GM12801 (cell line): ENCODE data around the gene KDM4B.

Experiments used
- CTCF ChIP-seq: IDR thresholded peaks from one replicate; pipeline ENCODE4 v1.5.1; 2011; ENCODE audit warnings: control low read depth; ENCODE audit not compliant: insufficient read length; ENCODE audit errors: extremely low read depth

KDM4B gene

DNA sequence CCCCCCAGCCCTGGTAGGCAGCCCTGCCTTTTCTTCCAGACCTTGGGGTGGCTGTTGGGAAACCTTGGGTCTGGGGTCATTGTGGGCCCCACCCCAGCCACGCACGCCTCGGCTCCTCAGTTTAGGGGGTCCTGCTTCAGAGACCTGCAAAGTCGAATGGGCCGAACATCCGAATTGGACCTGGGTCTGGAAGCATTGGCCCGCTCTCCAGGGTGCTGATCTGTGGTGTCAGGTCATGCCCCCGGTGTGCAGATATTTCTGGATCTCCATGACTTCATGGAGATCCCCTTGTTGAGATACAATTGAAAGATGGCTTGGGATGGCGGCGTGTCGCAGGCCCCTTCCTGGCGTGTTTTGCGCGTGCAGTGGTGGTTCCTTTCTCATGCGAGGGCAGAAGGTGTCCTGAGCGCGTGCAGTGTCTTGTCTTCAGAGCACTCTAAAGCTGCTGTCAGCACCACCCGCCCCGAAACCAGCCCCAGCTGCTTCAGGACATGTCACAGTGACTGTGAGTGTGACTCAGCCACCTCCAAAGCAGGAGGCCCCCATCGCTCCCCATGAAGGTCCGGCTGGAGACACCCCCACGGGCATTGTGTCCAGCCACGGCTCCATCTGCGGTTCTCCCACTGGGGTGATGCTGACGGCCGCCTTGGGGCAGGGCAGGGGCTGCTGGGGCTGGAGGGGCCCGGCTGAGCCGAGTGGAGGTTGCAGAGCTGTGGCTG lies 112.7 kb downstream of the KDM4B start:
- no peak for TF ChIP-seq CTCF

DNA sequence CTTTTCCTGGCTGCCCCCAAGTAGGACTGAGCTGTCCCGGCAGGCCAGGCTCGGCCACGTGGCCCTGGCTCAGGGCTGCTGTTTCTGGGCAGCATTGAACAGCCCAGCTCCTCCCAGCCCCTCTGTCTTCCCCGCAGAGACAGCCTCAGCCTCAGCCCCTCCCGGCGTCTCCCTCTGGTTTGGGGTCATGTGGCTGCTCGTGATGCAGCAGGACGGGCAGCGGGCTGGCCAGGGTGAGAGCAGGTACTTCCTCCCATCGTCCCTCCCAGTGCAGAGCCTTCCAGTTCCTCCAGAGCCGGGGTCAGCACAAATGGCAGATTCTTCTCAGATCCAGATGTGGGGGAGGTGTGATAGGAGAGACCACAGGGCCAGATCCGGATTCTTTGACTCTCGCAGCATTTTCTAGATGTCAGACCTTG lies 114.6 kb downstream of the KDM4B start:
- no peak for TF ChIP-seq CTCF

GRCh38 chr19:5085566-5085965 lies 116.7 kb downstream of the KDM4B start:
- no peak for TF ChIP-seq CTCF

DNA sequence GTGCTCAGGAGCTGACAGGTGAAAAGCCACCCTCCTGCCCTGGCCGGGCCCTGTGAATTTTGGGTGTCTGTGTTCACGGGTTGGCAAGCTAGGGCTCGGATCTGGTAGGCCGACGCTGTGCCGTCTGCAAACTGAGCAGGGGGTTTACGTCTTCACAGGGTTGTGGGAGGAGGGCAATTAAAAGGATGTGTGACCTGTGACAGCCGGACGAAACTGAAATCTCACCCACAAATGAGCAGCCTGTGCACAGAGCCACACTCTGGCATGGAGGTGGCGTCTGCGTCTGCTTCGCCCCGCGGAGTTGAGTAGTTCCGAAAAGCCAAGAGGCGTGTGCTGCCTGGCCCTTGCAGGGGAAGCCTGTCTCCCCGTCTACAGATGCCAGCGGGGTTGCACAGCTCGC lies 117.3 kb downstream of the KDM4B start:
- TF ChIP-seq CTCF = no peak

DNA sequence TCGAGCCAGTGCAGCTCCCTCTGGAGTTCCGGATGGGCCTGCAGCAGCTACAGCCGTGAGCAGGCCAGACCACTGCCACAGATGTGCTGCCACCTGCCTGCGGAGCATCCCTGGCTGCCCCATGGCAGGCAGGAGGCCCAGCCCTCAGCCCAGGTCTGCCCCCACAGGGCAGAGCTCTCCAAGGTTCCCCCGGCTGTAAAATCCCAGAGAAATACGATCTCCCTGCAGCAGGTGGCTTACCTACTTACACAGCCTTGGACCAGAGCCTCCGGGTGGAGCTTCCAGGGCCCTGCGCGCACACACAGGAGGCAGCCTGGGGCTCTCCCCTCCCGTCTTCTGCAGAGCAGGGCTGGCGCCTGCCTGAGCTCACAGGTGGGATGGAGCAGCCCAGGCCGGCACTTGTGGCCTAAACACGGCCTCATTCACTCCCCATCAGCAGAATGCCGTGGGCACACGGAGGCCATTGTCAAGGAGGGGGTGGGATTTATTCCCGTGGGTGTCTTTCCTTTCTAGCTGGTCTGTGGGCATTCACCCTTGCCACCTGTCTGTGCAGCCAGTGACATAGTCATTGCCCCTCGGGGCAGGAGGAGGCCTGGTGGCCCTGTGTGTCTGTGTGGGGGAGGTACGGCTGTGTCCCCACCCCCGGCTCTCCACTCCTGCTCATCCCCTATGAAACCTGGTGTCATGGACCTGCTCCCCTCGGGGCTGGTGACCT lies 118.0 kb downstream of the KDM4B start:
- TF ChIP-seq CTCF = no peak

GRCh38 chr19:5089283-5089682 lies 120.4 kb downstream of the KDM4B start:
- no peak for TF ChIP-seq CTCF

GRCh38 chr19:5090465-5091017 lies 121.6 kb downstream of the KDM4B start:
- TF ChIP-seq CTCF = no peak
